ENCODE data around the gene NRXN3.

GRCh38 chr14:79511146-79511545 is 1341.0 kb downstream of the NRXN3 start:
- TF ChIP-seq CTCF (IDR thresholded peaks at IDR 0.05): no peak
- TF ChIP-seq, protein P1, sequence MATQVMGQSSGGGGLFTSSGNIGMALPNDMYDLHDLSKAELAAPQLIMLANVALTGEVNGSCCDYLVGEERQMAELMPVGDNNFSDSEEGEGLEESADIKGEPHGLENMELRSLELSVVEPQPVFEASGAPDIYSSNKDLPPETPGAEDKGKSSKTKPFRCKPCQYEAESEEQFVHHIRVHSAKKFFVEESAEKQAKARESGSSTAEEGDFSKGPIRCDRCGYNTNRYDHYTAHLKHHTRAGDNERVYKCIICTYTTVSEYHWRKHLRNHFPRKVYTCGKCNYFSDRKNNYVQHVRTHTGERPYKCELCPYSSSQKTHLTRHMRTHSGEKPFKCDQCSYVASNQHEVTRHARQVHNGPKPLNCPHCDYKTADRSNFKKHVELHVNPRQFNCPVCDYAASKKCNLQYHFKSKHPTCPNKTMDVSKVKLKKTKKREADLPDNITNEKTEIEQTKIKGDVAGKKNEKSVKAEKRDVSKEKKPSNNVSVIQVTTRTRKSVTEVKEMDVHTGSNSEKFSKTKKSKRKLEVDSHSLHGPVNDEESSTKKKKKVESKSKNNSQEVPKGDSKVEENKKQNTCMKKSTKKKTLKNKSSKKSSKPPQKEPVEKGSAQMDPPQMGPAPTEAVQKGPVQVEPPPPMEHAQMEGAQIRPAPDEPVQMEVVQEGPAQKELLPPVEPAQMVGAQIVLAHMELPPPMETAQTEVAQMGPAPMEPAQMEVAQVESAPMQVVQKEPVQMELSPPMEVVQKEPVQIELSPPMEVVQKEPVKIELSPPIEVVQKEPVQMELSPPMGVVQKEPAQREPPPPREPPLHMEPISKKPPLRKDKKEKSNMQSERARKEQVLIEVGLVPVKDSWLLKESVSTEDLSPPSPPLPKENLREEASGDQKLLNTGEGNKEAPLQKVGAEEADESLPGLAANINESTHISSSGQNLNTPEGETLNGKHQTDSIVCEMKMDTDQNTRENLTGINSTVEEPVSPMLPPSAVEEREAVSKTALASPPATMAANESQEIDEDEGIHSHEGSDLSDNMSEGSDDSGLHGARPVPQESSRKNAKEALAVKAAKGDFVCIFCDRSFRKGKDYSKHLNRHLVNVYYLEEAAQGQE (IDR thresholded peaks at IDR 0.05; ENCODE audit: insufficient read depth in 1 of 2, low read depth in 2 of 2, low read length in 1 of 2): no peak

Measured in Panc1 (cell line).